H9 (cell line): Measurements from ENCODE around the gene SELENOM. TPM values are rescaled to one million over a fixed set of nuclear protein-coding genes. Genes with fewer than 3 reads are reported as not detected.

ENCODE experiments used
- DNase-seq: peaks from one replicate; pipeline ENCODE4 v3.0.0-alpha.2; 2017
- H2AFZ ChIP-seq: one replicate; pipeline ENCODE4 v1.6.1; 2013; ENCODE audit warnings: mild to moderate bottlenecking, low read length, control low read depth, moderate library complexity
- H2AK5ac ChIP-seq: 2 replicates; pipeline ENCODE4 v1.6.1; 2013; ENCODE audit warnings: low read length, control low read depth, mixed read lengths; ENCODE audit not compliant: insufficient read length
- H2BK120ac ChIP-seq: one replicate; pipeline ENCODE4 v1.6.1; 2013; ENCODE audit warnings: low read depth, mild to moderate bottlenecking, low read length, control low read depth, inconsistent platforms; ENCODE audit not compliant: poor library complexity, severe bottlenecking
- H2BK12ac ChIP-seq: 2 replicates; pipeline ENCODE4 v1.6.1; 2013; ENCODE audit warnings: low read length, control low read depth, mixed read lengths, low read depth; ENCODE audit not compliant: insufficient read length
- H2BK15ac ChIP-seq: 2 replicates; pipeline ENCODE4 v1.6.1; 2013; ENCODE audit warnings: low read depth, low read length, control low read depth
- H2BK20ac ChIP-seq: one replicate; pipeline ENCODE4 v1.6.1; 2013; ENCODE audit warnings: low read depth, mild to moderate bottlenecking, low read length, control low read depth, inconsistent platforms; ENCODE audit not compliant: poor library complexity, severe bottlenecking
- H2BK5ac ChIP-seq: 2 replicates; pipeline ENCODE4 v1.6.1; 2013; ENCODE audit warnings: low read length, control low read depth, mixed read lengths; ENCODE audit not compliant: insufficient read length
- H3K14ac ChIP-seq: 2 replicates; pipeline ENCODE4 v1.6.1; 2013; ENCODE audit warnings: low read length, control low read depth; ENCODE audit not compliant: insufficient read depth
- H3K18ac ChIP-seq: 2 replicates; pipeline ENCODE4 v1.6.1; 2013; ENCODE audit warnings: low read depth, mild to moderate bottlenecking, mixed read lengths, low read length, control low read depth; ENCODE audit not compliant: insufficient read length
- H3K23ac ChIP-seq: 2 replicates; pipeline ENCODE4 v1.6.1; 2013; ENCODE audit warnings: low read length, control low read depth, mixed read lengths, low read depth; ENCODE audit not compliant: insufficient read length
- H3K23me2 ChIP-seq: 2 replicates; pipeline ENCODE4 v1.6.1; 2013; ENCODE audit warnings: low read depth, mild to moderate bottlenecking, mixed read lengths, low read length, control low read depth; ENCODE audit not compliant: insufficient read length, poor library complexity, severe bottlenecking
- H3K27ac ChIP-seq: 2 replicates; pipeline ENCODE4 v1.5.1; 2013; ENCODE audit warnings: low read length, control low read depth, mixed read lengths, low read depth; ENCODE audit not compliant: insufficient read length
- H3K27me3 ChIP-seq: 2 replicates; pipeline ENCODE4 v1.6.1; 2013; ENCODE audit warnings: low read length, control low read depth, inconsistent platforms; ENCODE audit not compliant: insufficient read depth
- H3K4ac ChIP-seq: 2 replicates; pipeline ENCODE4 v1.6.1; 2013; ENCODE audit warnings: low read depth, mild to moderate bottlenecking, control low read depth, inconsistent platforms, low read length, moderate library complexity
- H3K4me1 ChIP-seq: 2 replicates; pipeline ENCODE4 v1.6.1; 2013; ENCODE audit warnings: low read length, control low read depth, inconsistent platforms; ENCODE audit not compliant: insufficient read depth
- H3K4me2 ChIP-seq: 2 replicates; pipeline ENCODE4 v1.6.1; 2013; ENCODE audit warnings: low read length, control low read depth, mixed read lengths; ENCODE audit not compliant: insufficient read length, insufficient read depth
- H3K56ac ChIP-seq: 2 replicates; pipeline ENCODE4 v1.6.1; 2013; ENCODE audit warnings: low read depth, mild to moderate bottlenecking, mixed read lengths, low read length, control low read depth; ENCODE audit not compliant: insufficient read length
- H3K79me1 ChIP-seq: 2 replicates; pipeline ENCODE4 v1.6.1; 2013; ENCODE audit warnings: low read depth, mild to moderate bottlenecking, moderate library complexity, low read length, control low read depth, inconsistent platforms; ENCODE audit not compliant: insufficient read depth, poor library complexity, severe bottlenecking
- H3K79me2 ChIP-seq: 2 replicates; pipeline ENCODE4 v1.6.1; 2013; ENCODE audit warnings: low read length, control low read depth, inconsistent platforms; ENCODE audit not compliant: insufficient read depth
- H3K9ac ChIP-seq: 2 replicates; pipeline ENCODE4 v1.6.1; 2013; ENCODE audit warnings: low read length, control low read depth, mixed read lengths; ENCODE audit not compliant: insufficient read length; ENCODE audit errors: extremely low read depth
- H3K9me3 ChIP-seq: one replicate; pipeline ENCODE4 v1.6.1; 2013; ENCODE audit warnings: low read depth, low read length, inconsistent platforms; ENCODE audit not compliant: control insufficient read depth
- H3T11ph ChIP-seq: one replicate; pipeline ENCODE4 v1.6.1; 2013; ENCODE audit warnings: mild to moderate bottlenecking, low read length, control low read depth, inconsistent platforms
- H4K20me1 ChIP-seq: one replicate; pipeline ENCODE4 v1.6.1; 2013; ENCODE audit not compliant: control insufficient read depth, insufficient read length, insufficient read depth
- H4K5ac ChIP-seq: 2 replicates; pipeline ENCODE4 v1.6.1; 2013; ENCODE audit warnings: low read depth, mild to moderate bottlenecking, mixed read lengths, low read length, control low read depth; ENCODE audit not compliant: insufficient read length
- H4K8ac ChIP-seq: replicated peaks from 2 replicates; pipeline ENCODE4 v1.6.1; 2013; ENCODE audit warnings: low read length, control low read depth, mixed read lengths, low read depth; ENCODE audit not compliant: insufficient read length
- H4K91ac ChIP-seq: 2 replicates; pipeline ENCODE4 v1.6.1; 2013; ENCODE audit warnings: low read depth, mild to moderate bottlenecking, moderate library complexity, mixed read lengths, low read length, control low read depth; ENCODE audit not compliant: insufficient read length
- H3K27ac Mint-ChIP-seq, 3 experiments: 2 replicates in 2 of 3; 3 replicates in 1 of 3; pipeline ENCODE4 v1.8.0; 2020 to 2021; ENCODE audit warnings: mixed read lengths in 3 of 3, mild to moderate bottlenecking in 1 of 3, moderate library complexity in 1 of 3
- H3K27me3 Mint-ChIP-seq: 2 replicates; pipeline ENCODE4 v1.8.0; 2021; ENCODE audit warnings: low read depth, mild to moderate bottlenecking, moderate library complexity, mixed read lengths
- H3K36me3 Mint-ChIP-seq, 3 experiments: 2 replicates in 2 of 3; 3 replicates in 1 of 3; pipeline ENCODE4 v1.8.0; 2020 to 2021; ENCODE audit warnings: low read depth in 3 of 3, mixed read lengths in 3 of 3; ENCODE audit not compliant: insufficient read depth in 1 of 3
- H3K4me1 Mint-ChIP-seq, 2 experiments: 2 replicates each; pipeline ENCODE4 v1.8.0; 2020; ENCODE audit warnings: mixed read lengths in 2 of 2
- H3K4me3 Mint-ChIP-seq, 2 experiments: 2 replicates in 1 of 2; 3 replicates in 1 of 2; pipeline ENCODE4 v1.8.0; 2020 to 2021; ENCODE audit warnings: mild to moderate bottlenecking in 2 of 2, mixed read lengths in 2 of 2, moderate library complexity in 1 of 2
- H3K9me3 Mint-ChIP-seq, 2 experiments: 2 replicates in 1 of 2; 3 replicates in 1 of 2; pipeline ENCODE4 v1.8.0; 2020; ENCODE audit warnings: mild to moderate bottlenecking in 2 of 2, mixed read lengths in 2 of 2, moderate library complexity in 1 of 2
- CTCF ChIP-seq: fragments of 200-600 bp; sonication (generic); conservative IDR thresholded peaks from 3 replicates; pipeline ENCODE4 v1.8.0; 2021; ENCODE audit warnings: antibody characterized with exemption, mild to moderate bottlenecking
- WGBS: extraction: QIAGEN DNeasy Blood & Tissue Kit; methylation state at CpG from one replicate; pipeline ENCODE4 v1.1.7; 2013; ENCODE audit warnings: missing lambda C conversion rate, low lambda C conversion rate, mixed read lengths; ENCODE audit not compliant: insufficient read length; ENCODE audit errors: extremely low coverage; 5-methylcytosine and 5-hydroxymethylcytosine counted together
- total RNA-seq: library from RNA; stranded (reverse); gene quantifications from 2 replicates; pipeline ENCODE4 v1.2.1, GENCODE V29; 2021

The SELENOM gene
- total RNA-seq, 1 experiment from 2014 or later = 18.6 TPM

DNA sequence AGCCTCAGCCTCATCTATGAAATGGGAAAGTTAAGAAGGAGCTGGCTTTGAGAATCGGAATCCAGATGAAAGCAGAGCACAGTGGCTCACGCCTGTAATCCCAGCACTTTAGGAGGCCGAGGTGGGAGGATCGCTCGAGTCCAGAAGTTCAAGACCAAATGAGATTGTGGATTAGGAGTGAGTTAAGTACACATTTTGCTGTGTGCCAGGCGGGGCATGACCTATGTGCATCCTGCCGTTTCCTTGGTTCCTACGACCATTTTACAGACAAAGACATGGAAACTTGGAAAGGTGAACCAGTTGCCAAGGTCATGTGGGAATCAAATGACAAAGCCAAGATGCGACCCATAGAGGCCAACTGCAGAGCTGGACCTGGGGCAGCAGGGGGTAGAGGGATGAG lies 28.8 kb upstream of the SELENOM start:
- Histone ChIP-seq H3K9ac (no peak overlapping the region), H2BK15ac (no peak overlapping the region), H2AK5ac (no peak overlapping the region), H3T11ph (no peak overlapping the region), H4K5ac (no peak overlapping the region), H2BK12ac (no peak overlapping the region), H3K4ac (no peak overlapping the region), H4K20me1 (no peaks in the 10 kb centered on the region), H3K79me2 (peaks cover 10% of the 10 kb centered on the region; the same call in 1 of the 2 replicates), H2BK20ac (no peak overlapping the region), H2AFZ (no peak overlapping the region), H3K18ac (no peak overlapping the region), H4K8ac (no peak overlapping the region), H3K14ac (no peak overlapping the region), H3K27ac (no peak overlapping the region), H4K91ac (no peak overlapping the region), H3K9me3 (no peaks in the 10 kb centered on the region), H3K27me3 (no peaks in the 10 kb centered on the region), H3K4me1 (peaks cover 7% of the 10 kb centered on the region; the same call in 1 of the 2 replicates), H2BK5ac (no peak overlapping the region), H2BK120ac (no peak overlapping the region), H3K4me2 (no peak overlapping the region), H3K79me1 (peaks cover 9% of the 10 kb centered on the region), H3K23ac (no peak overlapping the region), H3K56ac (no peak overlapping the region), H3K23me2 (peaks cover 11% of the 10 kb centered on the region)
- no peak overlapping the region for H3K4me3 Mint-ChIP-seq
- H3K9me3 Mint-ChIP-seq = no peaks in the 10 kb centered on the region
- peak overlapping the region in 1 of 3 experiments; percentile 49; a peak in 1 of 7 replicates for H3K27ac Mint-ChIP-seq
- no peaks in the 10 kb centered on the region for H3K27me3 Mint-ChIP-seq
- H3K36me3 Mint-ChIP-seq = peaks cover 26 to 34% (median 29%) of the 10 kb centered on the region in 3 experiments; a peak in 6 of 7 replicates
- DNase-seq = no peak
- TF ChIP-seq CTCF = no peak
- WGBS = no CpG with 5 or more reads among the region's 9 CpGs
- peaks cover 14 to 20% of the 10 kb centered on the region in 2 experiments for H3K4me1 Mint-ChIP-seq
